Thyroid gland (tissue), 4 donors: Measurements from ENCODE around the gene GLI3. TPM values are rescaled to one million over a fixed set of nuclear protein-coding genes. Genes with fewer than 3 reads are reported as not detected.

Experiments
- DNase-seq, 2 donors: peaks; one replicate each; pipeline ENCODE4 v3.0.0-alpha.2; 2019
- H3K27ac ChIP-seq, 3 donors: fragments of 200-600 bp; sonication (generic); 1 replicate in 2 of 3; 2 replicates in 1 of 3; pipeline ENCODE4 v1.5.1; 2016 to 2019; ENCODE audit warnings: mild to moderate bottlenecking in 1 of 3, moderate library complexity in 1 of 3
- H3K27me3 ChIP-seq: fragments of 200-600 bp; sonication (generic); one replicate; pipeline ENCODE4 v1.5.1; 2019
- H3K36me3 ChIP-seq, 2 donors: fragments of 200-600 bp; sonication (generic); one replicate each; pipeline ENCODE4 v1.5.1; 2016 to 2019
- H3K4me1 ChIP-seq, 2 donors: fragments of 200-600 bp; sonication (generic); one replicate each; pipeline ENCODE4 v1.5.1; 2017 to 2019
- H3K4me3 ChIP-seq, 3 donors: fragments of 200-600 bp; sonication (generic); replicated peaks in 1 of 3; 1 replicate in 2 of 3; 2 replicates in 1 of 3; pipeline ENCODE4 v1.5.1; 2016; ENCODE audit warnings: mild to moderate bottlenecking in 1 of 3
- H3K9me3 ChIP-seq: fragments of 200-600 bp; sonication (generic); one replicate; pipeline ENCODE4 v1.5.1; 2017
- CTCF ChIP-seq, 6 experiments: fragments of 200-600 bp in 3 of 6; fragments of 450-650 bp in 3 of 6; sonication (generic) in 3 of 6; IDR thresholded peaks; one replicate each; pipeline ENCODE4 v1.5.1; 2016 to 2019; ENCODE audit warnings: antibody characterized with exemption in 6 of 6, mild to moderate bottlenecking in 2 of 6, inconsistent platforms in 1 of 6, moderate library complexity in 1 of 6
- POLR2A ChIP-seq, 2 donors: fragments of 450-650 bp; IDR thresholded peaks; one replicate each; pipeline ENCODE4 v1.6.1; 2017; ENCODE audit warnings: antibody characterized with exemption in 2 of 2, mild to moderate bottlenecking in 2 of 2, moderate library complexity in 1 of 2
- whole genome bisulfite sequencing, 2 donors: methylation state at CpG; one replicate each; pipeline ENCODE4 v1.1.5; 2017; 5-methylcytosine and 5-hydroxymethylcytosine counted together
- intact Hi-C: fragments of 100-400 bp; cut with DNase I; formaldehyde crosslinking; loops from one replicate; pipeline ENCODE4 v1.15.1; 2023
- total RNA-seq, 4 donors: library from RNA; depleted of rRNA; stranded (reverse); fragments of >200 nt; gene quantifications; one replicate each; pipeline ENCODE4 v1.2.3, GENCODE V29; 2016

GLI3 gene
- total RNA-seq, 4 donors from 2014 or later = 10.1 to 15.6 (median 13.6) TPM

- H3K27ac ChIP-seq = peak overlapping the region; percentile 81 to 93 (median 93)
- H3K27me3 ChIP-seq = no peaks in the 10 kb centered on the region
- H3K4me3 ChIP-seq = peak overlapping the region in 2 of 3 donors; percentile 82 to 86
- WGBS, 2 donors = 14% methylated on average over 43 to 53 of the region's 66 CpGs
- TF ChIP-seq POLR2A (IDR thresholded peaks at IDR 0.05) (no peak), CTCF (IDR thresholded peaks at IDR 0.05) (peak in 1 of 6 experiments; percentile 1)
- peaks cover 7 to 25% of the 10 kb centered on the region in 2 donors for H3K4me1 ChIP-seq
- intact Hi-C loops = loop anchor here (5.0 kb wide), 1 partner anchor 261 kb away; no protein-coding TSS in a partner anchor
- H3K36me3 ChIP-seq = no peaks in the 10 kb centered on the region
- no peaks in the 10 kb centered on the region for H3K9me3 ChIP-seq
- peak; percentile 74 to 78 for DNase-seq
Measured at GRCh38 chr7:42237811-42238541, 967 bp upstream of the GLI3 start.

GRCh38 chr7:42236266-42236975 is 588 bp downstream of the GLI3 start:
- DNase-seq = peak; percentile 55 to 64
- 1 to 2% methylated on average over 30 to 50 of the region's 76 CpGs for WGBS, 2 donors
- Histone ChIP-seq H3K27me3 (no peaks in the 10 kb centered on the region), H3K36me3 (no peaks in the 10 kb centered on the region), H3K9me3 (no peaks in the 10 kb centered on the region), H3K27ac (peak overlapping the region; percentile 60 to 93 (median 79)), H3K4me3 (peak overlapping the region; percentile 82 to 86 (median 84)), H3K4me1 (peaks cover 17 to 40% of the 10 kb centered on the region in 2 donors)
- intact Hi-C loops = loop anchor here (5.0 kb wide), 1 partner anchor 259 kb away; no protein-coding TSS in a partner anchor
- TF ChIP-seq POLR2A (IDR thresholded peaks at IDR 0.05) (peak in 1 of 2 donors; percentile 52), CTCF (IDR thresholded peaks at IDR 0.05) (no peak)

GRCh38 chr7:42235741-42236161 is 1.3 kb downstream of the GLI3 start:
- peak overlapping the region in 1 of 3 donors; percentile 79 for H3K27ac ChIP-seq
- H3K27me3 ChIP-seq = no peaks in the 10 kb centered on the region
- H3K4me1 ChIP-seq = peaks cover 17 to 44% of the 10 kb centered on the region in 2 donors
- peak overlapping the region; percentile 82 to 86 (median 84) for H3K4me3 ChIP-seq
- intact Hi-C loops = loop anchor here (5.0 kb wide), 1 partner anchor 258 kb away; no protein-coding TSS in a partner anchor
- DNase-seq = no peak
- WGBS, 2 donors = 32 to 40% methylated on average over 15 of the region's 15 CpGs
- TF ChIP-seq POLR2A (IDR thresholded peaks at IDR 0.05) = no peak
- TF ChIP-seq CTCF (IDR thresholded peaks at IDR 0.05) = no peak
- H3K9me3 ChIP-seq = no peaks in the 10 kb centered on the region
- H3K36me3 ChIP-seq = no peaks in the 10 kb centered on the region

GRCh38 chr7:42234736-42235135 is 2.3 kb downstream of the GLI3 start:
- H3K4me1 ChIP-seq = peaks cover 17 to 44% of the 10 kb centered on the region in 2 donors
- no peak overlapping the region for H3K4me3 ChIP-seq

More at GRCh38 chr7:42234736-42235135, 2.3 kb downstream of the GLI3 start:
- intact Hi-C loops = loop anchor here (5.0 kb wide), 1 partner anchor 257 kb away; no protein-coding TSS in a partner anchor
- no peaks in the 10 kb centered on the region for H3K27me3 ChIP-seq
- TF ChIP-seq CTCF (IDR thresholded peaks at IDR 0.05) (no peak), POLR2A (IDR thresholded peaks at IDR 0.05) (no peak)
- H3K27ac ChIP-seq = no peak overlapping the region
- no peak for DNase-seq
- no peaks in the 10 kb centered on the region for H3K36me3 ChIP-seq
- 76 to 78% methylated on average over 3 of the region's 3 CpGs for WGBS, 2 donors
- no peaks in the 10 kb centered on the region for H3K9me3 ChIP-seq
